ENCODE measurements around the gene APOH.
"Not testable (repeated sequence)": the region's sequence is repeated elsewhere in the genome, so short reads cannot be mapped to it uniquely, and the experiment has no call there.

- TF ChIP-seq CTCF, POLR2A (IDR thresholded peaks at IDR 0.05): not testable (repeated sequence)
Observed at GRCh38 chr17:66253458-66253857, 24.2 kb upstream of the APOH start.
